Skeletal muscle satellite cell (primary cell): ENCODE measurements around the gene HYAL1.
A peak's percentile ranks its signal among the peaks of the same experiment; 100 is the strongest.

Experiments used
- H3K27me3 ChIP-seq: 2 replicates; pipeline ENCODE4 v1.7.0; 2013; ENCODE audit warnings: low read length; ENCODE audit not compliant: control insufficient read depth, insufficient read depth
- H3K36me3 ChIP-seq: 2 replicates; pipeline ENCODE4 v1.7.0; 2013; ENCODE audit warnings: mild to moderate bottlenecking, control low read depth, low read length; ENCODE audit not compliant: insufficient read depth
- H3K4me1 ChIP-seq: 2 replicates; pipeline ENCODE4 v1.7.0; 2013; ENCODE audit warnings: low read length; ENCODE audit not compliant: control insufficient read depth, insufficient read depth
- H3K4me2 ChIP-seq: 2 replicates; pipeline ENCODE4 v1.7.0; 2013; ENCODE audit warnings: mild to moderate bottlenecking, low read length
- H3K4me3 ChIP-seq: 2 replicates; pipeline ENCODE4 v1.7.0; 2013; ENCODE audit warnings: low read length
- H3K9ac ChIP-seq: 2 replicates; pipeline ENCODE4 v1.7.0; 2013; ENCODE audit warnings: mild to moderate bottlenecking, low read depth, low read length, moderate library complexity
- H3K9me3 ChIP-seq: replicated peaks from 2 replicates; pipeline ENCODE4 v1.7.0; 2013; ENCODE audit warnings: mild to moderate bottlenecking, control low read depth, low read length

The HYAL1 gene

DNA sequence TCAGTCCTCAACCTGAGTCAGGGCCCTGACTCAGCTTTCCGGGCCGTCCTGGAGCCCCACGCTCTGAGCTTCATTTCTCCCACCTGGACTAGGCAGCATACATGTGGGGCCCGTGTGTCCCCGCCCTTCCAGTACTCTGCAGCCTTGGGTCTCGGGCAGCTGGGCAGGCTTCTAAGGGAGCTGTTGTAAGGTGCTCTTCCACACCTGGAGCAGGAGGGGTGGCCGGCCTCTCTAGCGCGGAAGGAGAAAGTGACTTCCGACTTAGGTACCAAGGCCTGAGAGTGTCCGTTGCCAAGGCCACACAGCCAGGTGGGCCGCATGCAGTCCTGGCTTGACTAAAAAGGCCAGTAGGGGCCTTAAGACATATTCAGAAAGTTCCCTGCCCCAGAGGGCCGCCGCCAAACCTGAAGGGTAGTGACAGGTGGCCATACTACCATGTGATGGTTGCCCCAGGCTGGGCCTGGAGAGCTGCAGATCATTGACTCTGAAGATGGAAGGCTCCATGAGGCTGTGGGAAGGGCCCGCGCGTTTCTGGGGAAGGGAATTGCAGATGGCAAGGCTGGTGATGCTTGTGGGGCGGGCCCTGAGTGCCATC is 43.8 kb downstream of the HYAL1 start:
- H3K4me1 ChIP-seq = peaks cover 46% of the 10 kb centered on the region
- H3K36me3 ChIP-seq = peaks cover 47% of the 10 kb centered on the region
- peak overlapping the region; percentile 42 for H3K4me3 ChIP-seq
- peak overlapping the region; percentile 90 for H3K9ac ChIP-seq
- H3K4me2 ChIP-seq = peak overlapping the region; percentile 67
- H3K27me3 ChIP-seq = no peaks in the 10 kb centered on the region
- H3K9me3 ChIP-seq = no peaks in the 10 kb centered on the region

- Histone ChIP-seq H3K9ac (peak overlapping the region; percentile 90), H3K9me3 (no peaks in the 10 kb centered on the region), H3K36me3 (peaks cover 53% of the 10 kb centered on the region), H3K27me3 (no peaks in the 10 kb centered on the region), H3K4me3 (no peak overlapping the region), H3K4me1 (peaks cover 44% of the 10 kb centered on the region), H3K4me2 (no peak overlapping the region)
These were observed 44.4 kb downstream of the HYAL1 start for GRCh38 chr3:50258979-50259378.

GRCh38 chr3:50258029-50258680 is 45.2 kb downstream of the HYAL1 start:
- H3K9ac ChIP-seq = no peak overlapping the region
- no peak overlapping the region for H3K4me2 ChIP-seq
- H3K4me1 ChIP-seq = peaks cover 44% of the 10 kb centered on the region
- H3K9me3 ChIP-seq = no peaks in the 10 kb centered on the region
- H3K36me3 ChIP-seq = peaks cover 59% of the 10 kb centered on the region
- no peaks in the 10 kb centered on the region for H3K27me3 ChIP-seq
- H3K4me3 ChIP-seq = no peak overlapping the region

- Histone ChIP-seq H3K9ac (no peak overlapping the region), H3K4me2 (no peak overlapping the region), H3K27me3 (no peaks in the 10 kb centered on the region), H3K4me1 (peaks cover 53% of the 10 kb centered on the region), H3K4me3 (no peak overlapping the region), H3K9me3 (no peaks in the 10 kb centered on the region), H3K36me3 (peaks cover 68% of the 10 kb centered on the region)
These were observed 46.1 kb downstream of the HYAL1 start for GRCh38 chr3:50256978-50257890.

DNA sequence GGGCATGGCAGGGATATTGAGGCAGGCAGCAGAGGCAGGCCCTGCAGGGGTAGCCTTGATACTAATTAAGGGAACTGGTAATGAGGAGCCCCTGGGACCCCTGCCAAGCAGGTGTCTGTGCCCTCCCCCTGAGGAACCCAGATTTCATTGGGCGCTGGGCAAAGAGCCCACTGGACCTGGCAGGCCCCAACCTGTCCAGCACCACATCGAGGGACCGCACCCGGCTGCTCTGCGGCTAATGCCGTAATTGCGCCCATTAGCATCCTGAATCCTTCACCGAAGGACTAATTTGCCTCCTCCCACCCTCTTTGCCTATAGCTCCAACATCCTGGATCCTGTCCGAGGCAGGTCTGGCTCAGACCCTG is 48.1 kb downstream of the HYAL1 start:
- Histone ChIP-seq H3K36me3 (peaks cover 79% of the 10 kb centered on the region), H3K9me3 (no peaks in the 10 kb centered on the region), H3K4me1 (peaks cover 51% of the 10 kb centered on the region), H3K27me3 (no peaks in the 10 kb centered on the region), H3K4me2 (no peak overlapping the region), H3K9ac (peak overlapping the region; percentile 73), H3K4me3 (no peak overlapping the region)

DNA sequence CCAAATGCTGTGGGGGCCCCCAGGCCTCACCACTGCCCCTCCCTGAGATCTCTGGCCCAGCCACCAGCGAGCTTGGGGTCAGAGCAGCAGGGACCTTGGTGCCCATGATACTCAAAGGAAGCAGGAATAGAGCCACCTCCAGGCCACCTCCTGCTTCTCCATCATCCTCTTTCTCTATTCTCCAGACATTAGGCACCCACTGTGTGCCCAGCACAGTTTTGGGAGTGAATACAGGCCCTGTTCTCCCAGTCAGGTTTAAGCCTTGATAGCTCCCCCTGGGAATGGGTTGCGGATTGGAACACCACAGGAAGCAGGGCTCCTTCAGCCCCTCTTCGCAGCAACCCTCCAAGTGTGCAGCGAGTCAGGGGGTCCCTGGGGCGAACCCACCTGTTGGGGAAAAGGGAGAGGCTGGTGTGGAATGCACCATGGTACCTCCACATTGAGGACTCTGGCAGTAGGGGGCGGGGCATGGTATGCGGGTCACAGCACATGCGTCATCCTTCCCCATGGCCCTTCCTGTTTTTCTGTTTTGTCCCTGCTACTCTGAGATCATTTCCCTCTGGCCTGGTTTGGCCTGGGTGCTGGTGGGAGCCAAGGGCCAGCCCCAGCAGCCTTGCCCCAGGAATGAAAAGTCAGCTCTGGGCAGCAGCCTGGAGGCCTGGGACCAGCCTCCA is 48.7 kb downstream of the HYAL1 start:
- H3K36me3 ChIP-seq = peaks cover 81% of the 10 kb centered on the region
- H3K9me3 ChIP-seq = no peaks in the 10 kb centered on the region
- peak overlapping the region; percentile 73 for H3K9ac ChIP-seq

DNA sequence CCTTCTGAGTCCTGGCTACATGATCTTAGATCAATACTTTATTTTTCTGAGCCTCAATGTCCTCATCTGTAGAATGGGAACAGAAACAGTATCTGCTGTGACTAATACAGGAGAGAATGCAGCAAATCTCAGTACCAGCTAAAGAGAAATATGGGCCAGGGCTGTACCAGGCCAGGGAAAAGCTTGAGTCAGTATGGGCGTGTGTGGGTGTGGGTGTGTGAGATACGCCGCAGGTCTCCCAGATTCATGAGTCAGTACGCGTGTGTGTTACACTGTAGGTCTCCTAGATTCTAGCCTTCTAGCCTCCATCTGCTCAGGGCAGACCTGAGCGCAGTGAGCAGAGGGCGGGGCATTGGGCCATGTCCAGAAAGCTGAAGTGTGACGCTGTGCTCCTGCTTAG is 52.2 kb downstream of the HYAL1 start:
- H3K9me3 ChIP-seq = no peaks in the 10 kb centered on the region
- H3K4me3 ChIP-seq = no peak overlapping the region
- peaks cover 48% of the 10 kb centered on the region for H3K36me3 ChIP-seq
- no peak overlapping the region for H3K9ac ChIP-seq
- peaks cover 82% of the 10 kb centered on the region for H3K4me1 ChIP-seq
- H3K4me2 ChIP-seq = peak overlapping the region; percentile 31
- no peaks in the 10 kb centered on the region for H3K27me3 ChIP-seq

More for the DNA sequence above, 48.7 kb downstream of the HYAL1 start:
- peak overlapping the region; percentile 37 for H3K4me2 ChIP-seq
- no peaks in the 10 kb centered on the region for H3K27me3 ChIP-seq
- H3K4me1 ChIP-seq = peaks cover 54% of the 10 kb centered on the region
- no peak overlapping the region for H3K4me3 ChIP-seq

DNA sequence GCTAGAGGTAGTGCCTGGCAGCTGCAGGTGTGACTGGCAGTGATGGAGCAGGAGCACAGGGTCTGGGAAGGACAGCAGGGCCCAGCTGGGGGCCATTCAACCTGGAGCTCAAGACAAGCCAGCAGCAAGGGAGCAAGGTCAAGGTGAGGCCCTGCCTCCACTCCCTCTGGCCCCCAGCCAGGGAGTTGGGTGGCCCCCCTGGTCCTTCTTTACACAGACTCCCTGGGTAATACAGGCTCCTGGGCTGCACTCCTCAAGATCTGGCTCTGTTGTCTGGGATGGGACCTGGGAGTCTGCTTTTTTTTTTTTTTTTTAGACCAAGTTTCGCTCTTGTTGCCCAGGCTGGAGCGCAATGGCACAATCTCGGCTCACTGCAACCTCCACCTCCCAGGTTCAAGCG is 52.9 kb downstream of the HYAL1 start:
- H3K36me3 ChIP-seq = peaks cover 45% of the 10 kb centered on the region
- H3K9me3 ChIP-seq = no peaks in the 10 kb centered on the region
- no peak overlapping the region for H3K4me3 ChIP-seq
- peaks cover 90% of the 10 kb centered on the region for H3K4me1 ChIP-seq
- no peaks in the 10 kb centered on the region for H3K27me3 ChIP-seq
- H3K4me2 ChIP-seq = no peak overlapping the region
- H3K9ac ChIP-seq = no peak overlapping the region
